GM18502 (cell line): ENCODE results near the gene MMP14.
"Not testable (repeated sequence)": the region's sequence is repeated elsewhere in the genome, so short reads cannot be mapped to it uniquely, and the experiment has no call there.

Source experiments
- ATAC-seq: cut with Tn5 transposase; IDR thresholded peaks from one replicate; pipeline ENCODE4 v1.9.1; 2021; ENCODE audit warnings: mild to moderate bottlenecking; ENCODE audit not compliant: unreplicated experiment, poor library complexity

Gene MMP14

GRCh38 chr14:22839159-22839779, 2.9 kb downstream of the MMP14 start:
- no peak for ATAC-seq

DNA sequence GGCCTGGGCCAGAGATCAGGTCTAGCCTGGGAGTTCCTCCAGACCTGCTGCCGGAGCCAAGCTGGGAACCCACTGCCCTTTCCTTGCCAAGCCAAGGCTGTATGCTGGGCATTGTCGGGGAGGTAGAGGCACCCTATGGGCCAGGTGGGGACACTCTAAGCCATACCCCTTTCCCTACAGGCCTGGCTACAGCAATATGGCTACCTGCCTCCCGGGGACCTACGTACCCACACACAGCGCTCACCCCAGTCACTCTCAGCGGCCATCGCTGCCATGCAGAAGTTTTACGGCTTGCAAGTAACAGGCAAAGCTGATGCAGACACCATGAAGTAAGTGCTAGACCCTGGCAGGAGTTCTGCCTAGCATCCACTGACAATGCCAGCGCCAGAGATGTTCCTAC, 4.9 kb downstream of the MMP14 start:
- no peak for ATAC-seq

DNA sequence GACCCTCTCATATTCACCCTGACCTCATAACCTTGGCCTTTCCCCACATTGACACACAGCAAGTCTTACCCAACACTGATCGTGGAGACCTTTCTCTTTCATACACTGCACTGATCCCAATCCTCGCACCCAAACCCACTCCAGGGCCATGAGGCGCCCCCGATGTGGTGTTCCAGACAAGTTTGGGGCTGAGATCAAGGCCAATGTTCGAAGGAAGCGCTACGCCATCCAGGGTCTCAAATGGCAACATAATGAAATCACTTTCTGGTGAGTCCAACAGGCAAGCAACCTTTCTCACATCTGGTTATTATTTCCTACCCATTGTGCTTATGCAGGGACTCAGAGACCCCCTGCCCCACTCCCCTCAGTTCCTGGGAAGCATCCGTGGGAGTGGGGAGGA, 5.4 kb downstream of the MMP14 start:
- ATAC-seq, result no peak

- no peak for ATAC-seq
Measured at GRCh38 chr14:22842211-22843122, 6.1 kb downstream of the MMP14 start.

GRCh38 chr14:22843123-22843925, 6.9 kb downstream of the MMP14 start:
- no peak for ATAC-seq

DNA sequence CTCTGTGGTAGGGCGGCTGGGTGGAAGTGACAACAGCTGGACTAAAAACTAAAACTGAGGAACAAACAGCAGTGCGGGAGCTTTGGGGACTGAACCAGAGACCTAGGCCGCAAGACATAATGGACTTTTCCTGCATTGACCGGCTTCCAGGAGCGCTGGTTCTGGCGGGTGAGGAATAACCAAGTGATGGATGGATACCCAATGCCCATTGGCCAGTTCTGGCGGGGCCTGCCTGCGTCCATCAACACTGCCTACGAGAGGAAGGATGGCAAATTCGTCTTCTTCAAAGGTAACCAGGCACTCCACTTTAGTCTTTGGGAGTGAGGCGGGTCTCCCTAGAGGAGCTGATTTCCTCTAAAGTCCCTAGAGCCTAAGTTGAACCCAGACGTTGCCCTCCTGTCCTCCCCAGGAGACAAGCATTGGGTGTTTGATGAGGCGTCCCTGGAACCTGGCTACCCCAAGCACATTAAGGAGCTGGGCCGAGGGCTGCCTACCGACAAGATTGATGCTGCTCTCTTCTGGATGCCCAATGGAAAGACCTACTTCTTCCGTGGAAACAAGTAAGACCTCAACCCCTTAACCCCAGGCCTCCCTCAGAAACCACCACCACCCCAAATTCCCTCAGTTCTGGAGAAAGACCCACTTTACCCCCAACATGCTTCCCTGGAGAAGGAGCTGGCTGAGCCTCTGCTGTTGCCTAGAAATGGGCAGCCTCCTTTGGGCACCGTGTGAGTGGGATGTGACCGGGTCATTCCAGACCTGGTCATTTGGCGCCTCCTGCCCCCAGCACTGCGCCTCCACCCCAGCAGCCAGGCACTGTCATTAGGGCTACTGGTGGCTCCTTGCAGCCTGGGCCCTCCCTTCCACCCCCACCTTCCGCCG, 8.1 kb downstream of the MMP14 start:
- no peak for ATAC-seq

DNA sequence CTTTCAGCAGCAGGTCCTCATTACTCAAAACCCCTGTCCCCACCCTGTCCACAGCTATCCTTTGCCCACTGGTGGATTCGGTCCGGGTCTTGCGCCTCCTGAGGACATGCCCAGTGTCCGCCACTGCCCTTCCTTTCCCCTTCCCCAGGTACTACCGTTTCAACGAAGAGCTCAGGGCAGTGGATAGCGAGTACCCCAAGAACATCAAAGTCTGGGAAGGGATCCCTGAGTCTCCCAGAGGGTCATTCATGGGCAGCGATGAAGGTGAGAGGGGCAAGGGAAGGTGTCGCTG, 8.7 kb downstream of the MMP14 start:
- ATAC-seq, result no peak

DNA sequence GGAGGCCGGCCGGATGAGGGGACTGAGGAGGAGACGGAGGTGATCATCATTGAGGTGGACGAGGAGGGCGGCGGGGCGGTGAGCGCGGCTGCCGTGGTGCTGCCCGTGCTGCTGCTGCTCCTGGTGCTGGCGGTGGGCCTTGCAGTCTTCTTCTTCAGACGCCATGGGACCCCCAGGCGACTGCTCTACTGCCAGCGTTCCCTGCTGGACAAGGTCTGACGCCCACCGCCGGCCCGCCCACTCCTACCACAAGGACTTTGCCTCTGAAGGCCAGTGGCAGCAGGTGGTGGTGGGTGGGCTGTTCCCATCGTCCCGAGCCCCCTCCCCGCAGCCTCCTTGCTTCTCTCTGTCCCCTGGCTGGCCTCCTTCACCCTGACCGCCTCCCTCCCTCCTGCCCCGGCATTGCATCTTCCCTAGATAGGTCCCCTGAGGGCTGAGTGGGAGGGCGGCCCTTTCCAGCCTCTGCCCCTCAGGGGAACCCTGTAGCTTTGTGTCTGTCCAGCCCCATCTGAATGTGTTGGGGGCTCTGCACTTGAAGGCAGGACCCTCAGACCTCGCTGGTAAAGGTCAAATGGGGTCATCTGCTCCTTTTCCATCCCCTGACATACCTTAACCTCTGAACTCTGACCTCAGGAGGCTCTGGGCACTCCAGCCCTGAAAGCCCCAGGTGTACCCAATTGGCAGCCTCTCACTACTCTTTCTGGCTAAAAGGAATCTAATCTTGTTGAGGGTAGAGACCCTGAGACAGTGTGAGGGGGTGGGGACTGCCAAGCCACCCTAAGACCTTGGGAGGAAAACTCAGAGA, 9.6 kb downstream of the MMP14 start:
- no peak for ATAC-seq

DNA sequence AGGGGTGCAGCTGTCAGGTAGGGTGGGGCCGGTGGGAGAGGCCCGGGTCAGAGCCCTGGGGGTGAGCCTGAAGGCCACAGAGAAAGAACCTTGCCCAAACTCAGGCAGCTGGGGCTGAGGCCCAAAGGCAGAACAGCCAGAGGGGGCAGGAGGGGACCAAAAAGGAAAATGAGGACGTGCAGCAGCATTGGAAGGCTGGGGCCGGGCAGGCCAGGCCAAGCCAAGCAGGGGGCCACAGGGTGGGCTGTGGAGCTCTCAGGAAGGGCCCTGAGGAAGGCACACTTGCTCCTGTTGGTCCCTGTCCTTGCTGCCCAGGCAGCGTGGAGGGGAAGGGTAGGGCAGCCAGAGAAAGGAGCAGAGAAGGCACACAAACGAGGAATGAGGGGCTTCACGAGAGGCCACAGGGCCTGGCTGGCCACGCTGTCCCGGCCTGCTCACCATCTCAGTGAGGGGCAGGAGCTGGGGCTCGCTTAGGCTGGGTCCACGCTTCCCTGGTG, 10.5 kb downstream of the MMP14 start:
- no peak for ATAC-seq

DNA sequence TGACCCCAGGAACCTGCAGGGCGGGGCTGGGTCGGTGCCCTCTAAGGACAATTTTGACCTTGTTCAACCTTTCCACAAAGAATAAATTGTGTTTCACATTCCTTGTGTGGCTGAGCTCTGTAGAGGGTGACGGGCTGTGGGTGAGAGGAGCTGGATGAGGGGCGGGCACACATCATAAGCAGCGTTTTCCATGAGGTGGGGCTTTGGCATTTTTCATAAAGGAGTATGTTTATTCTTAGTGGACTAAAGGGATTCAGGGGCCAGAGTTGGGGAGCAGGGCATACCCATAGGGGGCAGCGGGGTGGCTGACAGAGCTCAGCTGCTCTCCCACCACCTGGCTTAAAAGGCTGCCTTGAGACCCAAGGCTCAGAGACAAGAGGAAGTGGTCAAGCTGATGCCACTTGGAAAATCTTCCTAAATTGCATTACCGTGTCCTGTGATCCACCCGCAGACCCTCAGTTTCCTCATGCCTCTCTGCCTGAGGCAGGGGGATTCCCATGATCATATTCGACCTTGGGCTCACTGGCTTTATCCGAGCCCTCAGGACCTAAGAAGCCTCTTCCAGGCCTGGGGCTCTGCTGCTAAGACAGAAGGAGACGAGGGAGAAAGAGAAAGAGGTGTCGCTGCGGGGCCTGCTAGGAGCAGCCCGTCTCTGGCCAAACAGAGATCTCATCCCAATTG, 11.4 kb downstream of the MMP14 start:
- ATAC-seq, result no peak

DNA sequence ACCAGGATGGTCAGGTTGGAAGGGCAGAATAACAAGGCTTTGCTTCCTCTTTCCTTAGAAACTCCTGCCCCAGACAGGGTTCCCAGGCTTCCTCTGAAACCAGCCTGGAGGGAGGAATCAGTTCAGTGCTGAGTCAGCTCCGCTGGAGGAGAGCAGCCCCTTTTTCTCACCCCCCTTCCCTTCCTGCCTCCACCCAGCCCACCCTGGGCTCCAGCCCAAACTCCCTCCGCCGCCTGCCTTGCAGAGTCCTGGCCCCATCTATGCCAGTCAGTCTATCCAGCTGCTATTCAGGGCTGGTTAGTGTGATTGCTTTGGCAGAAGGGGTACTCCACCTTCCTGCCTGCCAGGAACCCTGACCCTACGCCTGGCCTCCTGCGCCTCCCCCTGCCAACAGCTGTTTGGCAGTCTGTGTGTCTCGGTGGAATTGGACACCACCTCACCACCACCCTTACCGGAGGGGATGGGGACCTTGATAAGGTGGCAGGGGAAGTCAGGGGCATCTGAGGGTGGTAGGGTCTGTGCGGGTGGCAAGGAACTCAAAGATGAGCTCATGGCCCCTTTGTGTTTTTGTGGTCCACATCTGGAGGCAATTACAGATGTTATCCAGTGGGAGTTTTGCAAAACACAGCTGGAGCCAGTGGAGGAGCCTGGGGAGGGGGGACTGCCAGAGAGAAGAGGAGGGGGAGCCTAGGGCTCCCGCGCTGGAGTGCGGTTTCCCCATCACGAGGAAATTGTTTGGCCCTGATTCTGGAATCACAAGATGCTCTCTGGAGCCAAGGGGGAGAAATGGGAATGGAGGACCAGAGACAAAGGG, 12.2 kb downstream of the MMP14 start:
- ATAC-seq, result no peak

DNA sequence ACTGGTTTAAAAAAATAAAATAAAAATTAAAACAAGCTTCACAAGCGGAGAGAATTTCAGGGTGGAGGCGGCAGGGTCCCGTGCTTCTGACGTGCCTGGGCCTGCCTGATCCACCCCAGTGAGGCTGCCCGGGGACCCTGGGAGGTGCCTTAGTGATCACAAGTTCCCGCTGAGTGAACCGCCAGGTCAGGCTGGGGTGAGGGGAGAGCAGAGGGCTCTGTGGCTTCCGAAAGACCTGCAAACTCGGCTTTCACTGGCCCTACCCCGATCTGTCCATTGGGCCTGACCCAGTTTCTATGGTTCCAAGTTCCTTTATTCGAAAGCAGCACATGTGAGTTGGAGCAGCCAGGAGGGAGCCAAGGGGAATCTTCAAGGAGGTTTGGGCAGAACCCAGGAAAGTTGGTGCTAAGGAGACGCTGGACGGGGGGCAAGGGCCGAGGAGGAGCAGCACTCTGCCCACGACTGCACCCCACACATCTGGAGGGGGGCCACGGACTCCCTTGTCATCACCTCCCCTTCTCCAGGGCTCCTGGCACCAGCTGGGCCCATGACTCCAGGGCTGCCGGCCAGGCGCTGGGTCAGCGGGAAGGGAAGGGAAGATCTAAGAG, 12.9 kb downstream of the MMP14 start:
- no peak for ATAC-seq

DNA sequence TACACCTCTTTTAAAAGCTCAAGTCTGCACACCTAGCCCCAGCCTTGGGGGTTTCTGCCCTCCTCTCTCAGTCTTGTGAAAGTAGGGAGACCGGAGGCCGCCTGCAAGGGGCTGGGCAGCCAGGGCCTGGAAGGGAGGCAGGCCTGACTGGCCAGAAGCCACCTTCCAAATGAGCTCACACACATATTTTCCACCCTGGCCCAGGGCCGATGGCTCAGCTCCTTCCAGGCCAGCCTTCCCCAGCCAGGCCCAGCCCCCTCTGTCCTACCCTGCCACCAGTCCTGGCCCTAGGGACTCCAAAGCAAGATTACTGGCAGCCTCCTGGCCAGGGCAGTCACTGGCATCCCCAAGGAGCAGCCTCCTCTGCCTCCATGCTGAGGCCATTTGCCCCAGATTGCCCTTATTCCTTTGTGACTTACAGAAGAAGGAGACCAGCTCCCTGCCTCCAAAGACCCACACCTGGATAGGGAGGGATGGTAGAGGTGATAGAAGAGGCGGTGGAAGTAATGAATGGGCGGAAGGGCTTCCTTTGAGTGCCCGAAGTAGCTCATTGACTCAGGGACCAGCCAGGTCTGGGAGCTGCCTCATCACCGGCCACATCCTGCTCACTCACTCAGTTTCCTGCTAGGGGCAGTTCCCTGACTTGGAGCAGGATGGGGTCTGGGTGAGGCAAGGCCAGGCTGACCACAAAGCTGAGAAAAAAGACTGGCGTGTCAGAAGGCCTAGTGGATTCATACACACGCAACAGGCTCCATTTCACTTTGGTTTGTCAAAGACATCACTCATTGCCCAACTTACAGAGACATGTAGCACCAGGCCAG, 14.8 kb downstream of the MMP14 start:
- ATAC-seq, result no peak

- ATAC-seq, result not testable (repeated sequence)
Measured at GRCh38 chr14:22852178-22852577, 15.8 kb downstream of the MMP14 start.

DNA sequence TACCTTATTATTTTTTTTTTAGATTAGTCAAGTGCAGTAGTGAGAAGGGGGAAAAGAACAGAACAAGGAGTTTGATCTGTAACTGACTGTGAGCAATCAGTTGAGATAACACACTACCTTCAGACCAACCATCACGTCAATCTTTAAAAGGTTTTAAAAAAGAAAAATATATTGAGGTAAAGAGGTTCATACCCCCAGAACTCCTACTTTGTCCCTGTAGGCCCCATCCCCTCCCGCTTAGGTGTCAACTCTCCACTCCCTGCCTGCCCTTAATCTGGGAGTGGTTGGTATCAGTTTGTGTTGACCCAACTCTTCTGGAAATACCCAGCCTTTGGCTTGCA, 16.2 kb downstream of the MMP14 start:
- no peak for ATAC-seq

DNA sequence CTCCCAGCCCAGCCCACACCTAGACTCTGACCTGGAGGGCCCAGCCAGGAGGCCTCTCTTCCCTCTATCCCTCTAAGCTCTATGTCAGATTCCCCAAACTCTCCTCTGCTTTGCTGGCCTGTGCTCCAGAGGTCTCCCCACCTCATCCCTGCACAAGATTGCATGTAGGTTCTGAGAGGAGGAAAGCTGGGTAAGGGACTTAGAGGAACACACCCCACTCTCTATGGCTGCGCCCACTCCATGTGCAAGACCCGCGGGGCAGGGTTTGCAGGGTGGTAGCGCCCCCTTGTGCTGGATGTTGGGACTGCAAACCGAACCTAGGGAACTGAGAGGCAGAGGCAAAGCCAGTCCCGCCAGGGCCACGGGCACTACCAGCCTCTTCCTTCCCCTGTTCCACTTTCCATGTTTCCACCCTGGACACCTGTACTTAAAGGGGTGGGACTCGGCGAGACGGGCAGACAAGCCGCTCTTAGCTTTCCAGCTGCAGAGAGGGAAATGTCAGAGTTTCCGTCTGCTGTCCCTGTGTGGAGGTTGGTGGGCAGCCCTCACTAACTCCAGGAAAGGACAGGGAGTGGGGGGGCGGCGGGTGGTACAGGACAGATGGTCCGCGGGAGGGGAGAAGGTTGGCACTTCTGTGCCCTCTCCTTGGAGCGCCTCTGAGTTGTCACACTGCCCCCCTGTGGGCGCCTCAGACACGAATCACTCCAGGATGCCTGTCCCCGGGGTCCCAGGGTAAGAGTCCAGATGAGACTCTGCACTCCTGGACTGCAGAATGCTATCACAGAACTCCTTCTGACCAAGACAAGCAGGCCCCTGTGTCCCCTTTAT, 16.8 kb downstream of the MMP14 start:
- peak; percentile 77 for ATAC-seq
